HG02840 (cell line): ENCODE results near the gene NCK2.
"Not testable (repeated sequence)": the region's sequence is repeated elsewhere in the genome, so short reads cannot be mapped to it uniquely, and the experiment has no call there.

Source experiments
- ATAC-seq: cut with Tn5 transposase; IDR thresholded peaks from one replicate; pipeline ENCODE4 v1.9.1; 2021; ENCODE audit warnings: mild to moderate bottlenecking, moderate library complexity, moderate number of reproducible peaks; ENCODE audit not compliant: unreplicated experiment, low FRiP score

NCK2 gene

DNA sequence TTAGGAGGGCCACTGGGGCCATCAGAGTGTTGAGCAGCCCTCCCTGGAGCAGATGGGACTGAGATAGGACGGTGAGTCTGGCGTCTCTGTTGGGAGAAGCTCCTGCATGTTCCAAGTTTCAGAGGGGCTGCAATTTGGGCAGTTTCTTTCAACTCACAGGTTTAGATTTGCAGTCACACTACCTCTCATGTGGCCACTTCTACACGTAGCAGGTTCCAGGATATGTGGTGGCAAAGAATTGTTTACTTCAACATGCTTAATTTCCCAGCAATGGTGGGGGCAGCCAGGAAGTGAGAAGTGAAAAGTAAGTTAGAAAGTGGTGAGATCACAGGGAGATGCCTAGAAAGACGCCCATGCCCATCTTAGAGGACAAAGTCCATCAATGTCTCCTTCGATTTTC lies 9.3 kb downstream of the NCK2 start:
- ATAC-seq = no peak

DNA sequence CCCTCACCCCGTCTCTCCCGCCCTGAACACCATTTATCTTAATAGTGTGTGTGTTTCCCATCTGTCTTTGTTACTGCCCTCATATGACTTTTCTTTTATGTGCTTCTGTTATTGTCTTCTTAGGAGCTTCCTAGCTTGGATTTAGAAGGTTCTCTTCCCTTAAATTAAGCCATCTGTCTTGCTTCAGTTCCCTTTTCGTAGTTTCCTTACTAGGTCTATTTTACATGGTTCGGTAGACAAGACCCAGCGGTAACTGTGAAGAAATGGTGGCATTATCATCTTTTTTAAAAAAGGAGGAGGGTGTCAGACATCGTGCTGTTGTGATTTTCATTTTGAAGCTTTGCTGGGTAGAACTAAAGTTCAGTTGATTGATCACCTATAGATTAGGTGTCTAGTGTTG lies 10.3 kb downstream of the NCK2 start:
- no peak for ATAC-seq

DNA sequence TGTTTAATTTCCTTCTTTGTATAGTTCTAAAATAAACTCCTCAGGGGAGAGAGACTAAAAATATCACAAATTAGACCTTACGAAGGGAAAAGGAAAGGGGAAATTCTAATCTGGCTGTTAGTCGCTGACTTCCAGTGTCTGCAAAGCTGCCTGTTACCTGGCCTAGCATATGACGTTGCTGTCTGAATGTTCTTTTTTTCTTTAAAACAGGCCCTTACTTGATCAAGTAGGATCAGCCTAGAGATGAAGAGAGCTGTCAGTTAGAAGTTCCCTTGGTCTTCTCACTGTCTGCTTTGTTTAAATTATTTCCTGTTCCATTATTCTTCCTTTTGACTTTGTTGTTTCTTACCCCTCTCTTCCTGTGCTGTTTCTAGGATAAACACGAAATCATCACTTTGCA lies 11.2 kb downstream of the NCK2 start:
- no peak for ATAC-seq

DNA sequence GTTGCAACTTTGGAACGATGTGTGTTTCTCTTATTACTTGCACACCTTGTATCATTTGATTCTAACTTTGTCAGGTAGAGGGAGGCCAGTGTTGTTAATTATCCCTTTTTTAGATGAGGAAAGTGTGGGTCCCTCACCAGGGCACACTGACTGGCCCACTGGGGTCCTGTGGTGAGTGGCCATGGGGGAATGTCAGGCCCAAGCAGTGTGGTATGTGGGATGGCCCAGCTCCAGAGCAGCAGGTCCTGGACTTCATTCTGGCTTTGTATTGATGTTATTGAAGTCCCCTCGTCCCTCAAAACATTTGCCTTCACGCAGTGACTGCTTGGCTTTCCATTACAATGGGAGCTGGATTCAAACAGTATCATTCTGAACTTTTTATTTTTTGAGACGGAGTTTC lies 11.7 kb downstream of the NCK2 start:
- no peak for ATAC-seq

DNA sequence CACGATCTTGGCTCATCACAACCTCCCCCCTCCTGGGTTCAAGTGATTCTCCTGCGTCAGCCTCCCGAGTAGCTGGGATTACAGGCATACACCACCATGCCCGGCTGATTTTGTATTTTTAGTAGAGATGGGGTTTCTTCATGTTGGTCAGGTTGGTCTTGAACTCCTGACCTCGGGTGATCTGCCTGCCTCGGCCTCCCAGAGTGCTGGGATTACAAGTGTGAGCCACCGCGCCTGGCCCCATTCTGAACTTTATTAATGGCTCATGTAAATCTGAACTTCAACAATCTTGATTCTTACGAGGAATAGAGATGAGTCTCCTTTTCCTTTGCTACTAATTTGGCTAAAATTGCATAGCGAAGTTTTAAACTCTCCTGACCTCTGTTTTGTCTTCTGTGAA lies 12.2 kb downstream of the NCK2 start:
- not testable (repeated sequence) for ATAC-seq

DNA sequence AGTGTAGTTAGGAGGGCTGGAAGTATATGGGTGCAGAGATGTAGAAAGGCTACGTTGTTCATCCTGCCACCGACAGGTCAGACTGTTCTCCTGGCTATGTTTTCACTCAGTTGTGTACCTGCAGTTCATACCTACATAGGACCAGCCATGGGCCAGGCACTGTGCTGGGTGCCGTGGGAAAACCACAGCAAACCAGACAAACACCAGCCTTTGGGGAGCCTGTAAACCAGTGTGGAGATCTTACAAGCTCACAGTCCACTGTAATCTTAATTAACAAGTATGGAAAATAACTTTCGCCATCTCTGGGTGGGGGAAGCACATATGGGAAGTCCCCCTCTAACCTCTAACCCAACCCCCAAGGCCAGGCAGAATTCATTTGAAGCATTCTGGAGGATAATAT lies 12.7 kb downstream of the NCK2 start:
- ATAC-seq = no peak

DNA sequence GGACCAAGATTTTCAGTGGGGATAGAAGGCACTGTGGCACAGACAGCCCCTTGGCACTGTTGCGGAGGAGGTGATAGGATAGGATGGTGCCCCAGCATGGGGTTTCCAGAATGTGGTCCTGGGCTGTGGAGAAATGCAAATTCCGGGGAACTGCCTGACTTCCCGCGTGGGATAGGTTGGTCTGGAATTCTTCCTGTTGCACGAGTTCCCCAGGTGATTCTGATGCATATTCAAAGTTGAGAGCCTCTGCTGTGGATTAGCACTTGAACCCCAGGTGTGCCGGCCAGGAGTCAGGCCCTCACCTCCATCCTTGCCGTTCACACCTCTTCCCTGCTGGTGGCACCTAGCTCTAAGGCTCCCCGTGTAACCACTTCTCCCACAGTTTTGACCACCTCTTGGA lies 15.5 kb downstream of the NCK2 start:
- no peak for ATAC-seq

DNA sequence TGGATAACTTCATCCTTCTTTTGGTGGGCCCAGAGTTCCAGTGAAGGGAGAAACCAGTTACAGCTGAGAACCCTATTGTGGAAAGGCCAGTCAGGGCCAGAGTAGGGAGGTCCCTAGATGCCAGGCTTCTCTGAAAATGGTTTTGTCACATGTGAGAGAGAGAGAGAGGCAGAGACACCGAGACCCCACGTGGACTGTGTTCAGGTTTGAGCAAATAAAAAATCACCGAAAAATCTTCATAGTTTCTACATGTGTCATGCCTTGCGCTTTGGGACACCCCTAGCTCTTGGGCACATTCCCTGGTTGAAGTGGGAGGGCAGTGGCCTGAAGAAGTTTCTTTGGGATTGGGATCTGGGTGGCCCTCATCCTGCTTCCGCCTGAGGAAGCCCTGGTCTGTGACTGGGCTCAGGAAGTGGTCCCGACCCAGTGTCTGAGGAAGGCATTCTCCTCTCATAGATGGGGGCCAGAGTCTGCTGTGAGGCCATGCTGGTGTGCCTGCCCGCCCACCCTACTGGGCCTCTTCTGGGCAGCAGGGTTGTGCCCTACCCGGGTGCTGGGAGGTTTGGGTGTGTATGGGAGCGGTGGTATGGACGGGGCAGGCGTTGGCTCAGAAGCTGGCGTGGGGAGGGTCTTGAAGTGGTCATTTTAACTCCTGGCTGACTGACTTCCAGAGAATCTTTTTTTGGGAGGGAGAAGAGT lies 16.1 kb downstream of the NCK2 start:
- ATAC-seq = no peak

DNA sequence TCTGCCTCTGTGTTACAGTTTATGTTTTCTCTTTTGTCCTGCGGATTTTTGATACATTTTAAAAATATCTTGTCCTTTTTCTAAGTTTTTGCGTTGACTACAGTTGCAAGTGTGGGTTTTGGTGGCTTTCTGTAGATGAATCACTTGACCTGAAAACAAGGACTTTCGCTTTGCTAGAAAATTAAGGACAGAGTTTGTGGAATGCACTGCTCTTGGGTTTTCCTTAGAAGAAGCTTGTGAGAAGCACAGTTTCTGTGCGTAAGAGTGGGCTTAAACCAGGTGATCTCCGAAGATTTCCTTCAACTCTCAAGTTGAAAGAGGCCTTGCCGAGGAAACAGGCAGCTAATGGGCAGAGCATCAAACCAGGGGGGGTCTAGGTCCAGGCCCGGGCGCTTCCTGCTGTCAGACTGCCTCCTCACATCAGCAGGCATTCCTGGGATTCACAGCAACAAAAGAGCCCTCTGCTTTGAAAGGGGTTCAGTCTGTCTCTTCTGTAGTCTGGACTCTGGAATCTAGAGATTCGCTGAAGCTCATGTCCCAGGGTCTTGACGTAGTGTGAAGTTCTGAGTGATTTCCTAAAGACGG lies 17.3 kb downstream of the NCK2 start:
- ATAC-seq = no peak

DNA sequence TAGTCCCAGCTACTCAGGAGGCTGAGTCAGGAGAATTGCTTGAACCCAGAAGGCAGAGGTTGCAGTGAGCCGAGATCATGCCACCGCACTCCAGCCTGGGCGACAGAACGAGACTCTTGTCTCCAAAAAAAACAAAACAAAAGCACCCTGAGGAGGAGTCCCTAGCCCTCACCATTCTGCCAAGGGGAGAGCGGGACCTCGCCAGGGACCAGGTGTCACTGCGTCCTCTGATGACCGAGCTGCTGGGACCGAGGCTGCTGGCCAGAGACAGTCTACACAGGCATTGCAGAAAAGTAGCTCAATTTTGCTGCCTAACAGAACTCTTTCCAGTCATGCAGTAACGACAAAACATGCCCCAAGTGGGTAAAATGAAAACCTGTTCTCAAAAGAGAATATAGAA lies 18.4 kb downstream of the NCK2 start:
- no peak for ATAC-seq

DNA sequence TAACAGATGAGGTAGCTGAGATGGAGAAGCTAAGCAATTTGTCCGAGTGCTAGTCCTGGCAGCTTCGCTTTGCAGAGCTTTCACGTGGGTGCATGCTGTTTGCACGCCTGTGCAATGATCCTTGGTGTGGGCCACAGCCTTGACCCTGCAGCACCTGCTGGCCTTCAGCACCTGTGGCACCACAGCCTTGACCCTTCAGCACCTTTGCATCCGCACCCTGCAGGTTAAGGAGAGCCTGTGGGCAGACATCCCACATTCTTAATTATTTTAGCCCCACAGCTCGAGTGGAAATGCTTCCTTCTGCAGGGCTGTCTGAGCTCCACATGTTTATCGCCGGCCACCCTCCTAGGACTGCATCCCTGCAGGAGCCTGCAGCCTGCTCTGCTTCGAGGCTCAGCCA lies 19.3 kb downstream of the NCK2 start:
- no peak for ATAC-seq

DNA sequence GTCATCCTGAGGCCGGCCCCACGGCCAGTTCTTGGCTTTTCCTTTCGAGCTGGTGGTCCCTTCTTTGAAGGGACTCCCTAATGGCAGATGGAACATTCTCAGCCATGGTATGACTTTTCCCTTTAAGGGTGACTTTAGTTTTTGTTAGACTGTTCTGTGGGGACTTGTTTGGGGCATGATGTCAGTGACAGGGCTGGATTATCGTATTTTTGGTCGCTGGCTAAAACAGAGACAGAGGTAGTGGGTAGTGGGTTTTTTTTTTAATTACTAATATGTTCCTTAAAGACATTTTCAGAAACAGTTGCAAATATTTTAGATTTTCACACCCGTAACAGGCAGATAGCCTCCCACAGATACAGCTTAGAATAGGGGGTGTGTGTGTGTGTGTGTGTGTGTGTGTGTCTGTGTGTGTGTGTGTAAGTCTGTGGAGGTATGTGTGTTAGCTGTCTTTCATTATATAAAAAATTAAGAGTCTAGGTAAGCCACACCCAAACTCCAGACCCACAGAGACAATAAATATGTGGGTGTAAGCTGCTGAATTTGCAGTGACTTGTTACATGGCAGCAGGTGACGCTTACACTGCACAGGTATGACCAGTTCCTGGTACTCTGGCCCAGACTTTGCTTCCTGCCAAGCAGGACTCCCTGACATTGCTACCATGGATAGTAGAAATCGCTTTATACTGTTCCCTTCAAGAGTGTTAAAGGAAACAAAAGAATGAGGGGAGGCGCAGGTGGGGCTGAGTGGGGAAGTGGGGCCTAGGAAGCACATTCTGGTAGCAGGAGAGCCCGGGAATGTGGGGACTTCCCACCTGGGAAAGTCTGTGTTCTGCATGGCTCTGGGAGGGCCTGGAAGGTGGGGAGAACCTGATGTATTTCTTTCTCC lies 20.9 kb downstream of the NCK2 start:
- no peak for ATAC-seq

DNA sequence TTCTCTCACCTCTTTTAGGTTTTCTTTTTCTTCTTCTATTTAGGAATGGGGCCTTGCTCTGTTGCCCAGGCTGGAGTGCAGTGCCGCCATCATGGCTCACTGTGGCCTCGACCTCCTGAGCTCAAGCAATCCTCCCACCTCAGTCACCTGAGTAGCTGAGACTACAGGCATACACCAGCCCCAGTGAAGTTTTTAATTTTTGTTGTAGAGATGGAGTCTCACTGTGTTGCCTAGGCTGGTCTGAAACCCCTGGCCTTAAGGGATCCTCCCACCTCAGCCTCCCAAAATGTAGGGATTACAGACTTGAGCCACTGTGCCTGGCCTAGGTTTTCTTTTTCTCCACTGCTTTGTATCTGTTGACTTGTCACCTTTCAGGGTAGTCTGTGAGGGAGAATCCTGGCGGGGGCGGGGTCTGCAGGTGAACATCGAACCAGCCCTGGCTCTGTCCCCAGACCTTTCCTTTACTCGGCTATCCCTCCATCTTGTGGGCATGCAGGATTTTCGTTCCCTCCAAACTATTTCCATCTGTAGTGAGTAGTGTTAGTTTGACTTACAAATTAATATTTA lies 21.7 kb downstream of the NCK2 start:
- no peak for ATAC-seq

DNA sequence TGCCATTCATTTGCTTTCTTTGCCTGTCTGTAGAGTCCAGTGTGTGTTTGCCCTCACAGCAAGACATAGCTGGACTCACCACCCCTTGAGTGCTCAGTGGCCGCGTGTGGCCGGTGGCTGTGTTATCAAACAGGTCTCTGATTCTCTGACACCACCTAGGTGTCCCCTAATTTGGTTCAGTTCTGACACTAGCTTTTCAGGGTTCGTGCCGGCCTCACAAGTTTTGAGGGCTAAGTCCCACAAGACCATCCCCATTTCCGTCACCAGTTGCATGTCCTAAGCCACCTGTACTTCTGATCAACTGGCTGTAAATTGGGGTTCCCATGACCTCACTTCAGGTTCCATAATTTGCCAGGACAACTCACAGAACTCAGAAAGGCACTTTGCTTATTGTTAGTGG lies 23.5 kb downstream of the NCK2 start:
- no peak for ATAC-seq

DNA sequence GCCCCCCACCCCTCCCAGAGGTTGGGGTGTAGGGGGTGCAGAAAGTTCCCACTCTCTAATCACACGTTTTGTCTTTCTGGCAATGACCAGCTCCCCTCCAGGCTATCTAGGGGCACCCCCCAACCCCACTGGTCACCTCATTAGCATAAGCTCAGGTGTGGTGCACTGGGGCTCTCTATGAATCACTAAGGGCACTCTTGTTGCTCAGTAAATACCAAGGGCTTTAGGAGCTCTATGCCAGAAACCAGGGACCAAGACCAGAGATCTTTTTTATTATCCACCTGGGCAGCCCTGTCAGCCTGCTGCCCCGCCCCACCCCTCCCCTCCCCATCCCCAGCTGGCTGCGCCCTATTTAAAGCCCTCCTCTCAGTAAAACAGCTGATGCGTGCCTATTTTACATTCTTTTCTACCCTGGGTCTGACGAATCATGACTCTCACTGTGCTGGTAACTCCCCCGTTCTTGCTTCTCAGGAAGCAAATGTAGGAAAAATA lies 24.3 kb downstream of the NCK2 start:
- no peak for ATAC-seq

DNA sequence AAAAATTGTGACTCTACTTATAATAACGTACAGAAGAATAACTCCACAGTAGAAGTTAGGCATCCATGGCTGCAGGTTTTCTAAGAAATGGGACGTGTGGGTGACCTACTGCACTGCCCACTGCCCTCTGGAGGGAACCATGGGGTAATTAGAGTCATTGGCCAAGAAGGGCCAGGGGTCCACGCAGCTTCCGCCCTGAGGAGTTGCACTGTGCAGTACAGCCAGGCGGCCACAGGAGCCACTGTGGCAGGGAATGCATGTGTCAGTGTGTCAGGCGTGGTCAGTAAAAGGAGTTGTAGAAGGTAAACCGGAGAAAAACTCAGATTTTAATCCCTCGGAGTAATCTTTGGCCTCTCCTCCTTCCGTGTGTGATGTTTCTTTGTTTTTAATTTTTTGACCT lies 24.8 kb downstream of the NCK2 start:
- no peak for ATAC-seq

DNA sequence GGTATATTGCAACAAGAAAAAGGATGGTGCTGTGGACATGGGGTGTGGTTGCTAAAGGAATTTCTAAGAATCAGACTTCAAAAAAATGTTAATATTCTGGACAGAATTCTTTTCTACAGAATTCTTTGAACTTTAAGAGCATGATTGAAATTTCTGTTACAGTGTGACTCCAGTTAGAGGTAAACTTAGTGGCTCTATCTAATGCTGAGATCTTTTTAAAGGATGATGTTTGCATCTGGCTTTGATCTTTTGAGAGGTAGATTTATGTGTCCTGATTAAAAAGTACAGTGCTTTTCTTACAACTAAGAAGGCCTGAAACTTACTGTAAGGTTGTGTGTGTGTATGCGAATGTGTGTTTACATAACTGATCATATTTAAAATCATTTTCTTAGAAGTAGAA lies 25.4 kb downstream of the NCK2 start:
- no peak for ATAC-seq

DNA sequence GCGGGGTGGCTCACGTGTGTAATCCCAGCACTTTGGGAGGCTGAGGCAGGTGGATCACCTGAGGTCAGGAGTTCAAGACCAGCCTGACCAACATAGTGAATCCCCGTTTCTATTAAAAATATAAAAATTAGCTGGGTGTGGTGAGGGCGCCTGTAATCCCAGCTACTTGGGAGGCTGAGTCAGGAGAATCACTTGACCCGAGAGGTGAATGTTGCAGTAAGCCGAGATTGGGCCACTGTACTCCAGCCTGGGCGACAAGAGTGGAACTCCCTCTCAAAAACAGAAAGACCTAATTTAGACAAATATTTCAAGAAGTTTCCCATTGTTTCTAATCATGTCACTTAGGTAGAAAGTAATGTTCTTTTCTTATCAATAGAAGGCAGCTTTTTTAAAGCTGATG lies 26.6 kb downstream of the NCK2 start:
- not testable (repeated sequence) for ATAC-seq

DNA sequence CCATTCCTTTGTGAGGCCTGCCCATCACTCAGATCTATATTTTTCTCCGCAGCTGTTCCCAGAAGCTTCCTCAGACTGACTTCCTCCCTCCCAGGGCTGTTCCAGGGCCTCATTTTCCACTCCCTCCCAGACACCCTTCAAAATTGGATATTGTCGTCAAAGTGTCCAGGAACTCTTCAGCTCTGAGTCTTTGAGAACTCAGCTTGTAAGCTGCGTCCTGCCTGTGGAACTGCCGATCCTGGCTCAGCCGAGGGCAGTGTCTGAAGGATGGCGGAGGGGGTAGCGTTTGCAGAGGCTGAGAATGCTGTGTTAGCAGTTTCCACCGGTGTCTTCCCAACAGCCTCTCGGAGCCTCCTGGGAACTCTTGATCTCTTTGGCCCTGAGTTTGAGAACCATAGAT lies 27.1 kb downstream of the NCK2 start:
- ATAC-seq = no peak

DNA sequence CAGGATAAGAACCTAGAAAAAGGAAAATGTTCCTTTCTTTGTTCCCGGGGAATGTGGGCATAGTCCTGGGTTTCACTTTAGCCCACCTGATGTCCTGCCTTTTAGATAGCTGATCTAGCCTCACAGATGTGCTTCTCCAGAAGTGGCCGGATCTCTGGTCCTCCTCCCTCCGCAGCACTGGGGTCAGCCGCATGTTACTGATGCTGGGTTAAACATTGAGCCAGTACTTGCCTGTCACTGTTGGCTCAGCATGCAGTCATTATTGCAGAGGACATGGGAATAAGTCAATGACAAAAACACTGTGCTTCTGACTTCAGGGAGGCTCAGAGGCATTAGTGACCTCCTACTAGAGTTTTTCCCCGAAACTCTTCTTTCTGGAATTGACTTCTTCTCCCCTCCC lies 27.6 kb downstream of the NCK2 start:
- ATAC-seq = no peak

DNA sequence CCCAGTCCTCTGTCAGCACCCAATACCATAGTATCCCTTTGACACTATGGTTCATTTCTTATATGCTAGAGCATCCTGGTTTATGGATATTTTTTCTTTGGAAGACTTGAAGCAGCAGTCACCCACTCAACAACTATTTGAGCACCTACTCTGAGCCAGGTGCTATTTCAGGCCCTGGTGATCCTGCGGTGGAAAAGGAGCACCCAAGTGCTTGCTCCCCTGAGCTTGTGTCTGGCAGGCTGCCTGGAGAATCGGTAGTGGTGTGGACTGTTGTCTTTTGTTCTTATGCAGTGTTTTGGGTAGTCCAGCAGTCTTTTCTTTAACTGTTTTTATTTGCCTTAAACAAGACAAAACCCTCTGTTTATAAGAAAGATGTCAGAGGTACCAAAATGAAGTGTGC lies 28.9 kb downstream of the NCK2 start:
- ATAC-seq = no peak
